ENCODE data around the gene KCTD21.

DNA sequence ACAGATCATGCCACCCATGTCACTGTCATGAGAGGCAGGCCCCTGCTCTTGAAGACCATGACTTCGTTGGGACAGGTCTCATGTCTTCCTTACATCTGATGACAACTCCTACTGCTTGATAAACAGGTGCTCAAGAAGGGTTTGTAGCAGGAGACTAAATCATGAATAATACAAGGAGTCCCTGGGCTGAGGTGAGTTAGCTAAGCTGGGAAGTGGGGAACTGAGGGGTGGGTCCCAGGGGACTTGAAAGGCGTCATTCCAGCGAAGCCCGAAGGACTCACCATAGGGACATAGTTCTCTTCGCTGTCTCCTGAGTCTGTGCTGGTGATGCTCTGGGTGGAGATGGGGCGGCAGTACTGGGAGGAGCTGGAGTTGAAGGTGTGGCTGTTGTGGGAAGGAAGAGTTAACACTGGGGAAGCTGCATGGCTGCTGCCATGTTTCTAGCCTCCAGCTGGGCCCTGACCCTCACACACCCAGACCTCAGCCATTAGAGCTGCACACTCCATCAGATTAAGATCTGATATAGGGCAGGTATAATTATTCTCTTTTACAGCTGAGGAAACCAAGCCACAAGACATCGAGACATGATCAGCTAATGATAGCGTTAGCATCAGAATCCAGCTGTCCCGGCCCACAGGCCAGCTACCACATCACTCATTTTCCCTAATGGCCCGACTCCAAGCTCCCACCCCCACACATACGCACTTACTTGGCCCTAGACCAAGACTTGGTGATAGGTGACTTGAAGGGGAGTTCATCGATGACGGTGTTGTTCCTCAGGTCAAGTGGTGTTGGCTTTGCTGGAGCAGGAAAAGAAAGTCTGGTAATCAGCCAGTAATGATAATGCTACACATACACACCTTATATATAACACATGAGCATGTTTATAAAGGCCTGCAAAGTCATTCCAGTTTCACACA lies 33.2 kb upstream of the KCTD21 start:
- TF ChIP-seq, protein P1, sequence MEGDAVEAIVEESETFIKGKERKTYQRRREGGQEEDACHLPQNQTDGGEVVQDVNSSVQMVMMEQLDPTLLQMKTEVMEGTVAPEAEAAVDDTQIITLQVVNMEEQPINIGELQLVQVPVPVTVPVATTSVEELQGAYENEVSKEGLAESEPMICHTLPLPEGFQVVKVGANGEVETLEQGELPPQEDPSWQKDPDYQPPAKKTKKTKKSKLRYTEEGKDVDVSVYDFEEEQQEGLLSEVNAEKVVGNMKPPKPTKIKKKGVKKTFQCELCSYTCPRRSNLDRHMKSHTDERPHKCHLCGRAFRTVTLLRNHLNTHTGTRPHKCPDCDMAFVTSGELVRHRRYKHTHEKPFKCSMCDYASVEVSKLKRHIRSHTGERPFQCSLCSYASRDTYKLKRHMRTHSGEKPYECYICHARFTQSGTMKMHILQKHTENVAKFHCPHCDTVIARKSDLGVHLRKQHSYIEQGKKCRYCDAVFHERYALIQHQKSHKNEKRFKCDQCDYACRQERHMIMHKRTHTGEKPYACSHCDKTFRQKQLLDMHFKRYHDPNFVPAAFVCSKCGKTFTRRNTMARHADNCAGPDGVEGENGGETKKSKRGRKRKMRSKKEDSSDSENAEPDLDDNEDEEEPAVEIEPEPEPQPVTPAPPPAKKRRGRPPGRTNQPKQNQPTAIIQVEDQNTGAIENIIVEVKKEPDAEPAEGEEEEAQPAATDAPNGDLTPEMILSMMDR (IDR thresholded peaks at IDR 0.05) = no peak
- TF ChIP-seq POLR2A (IDR thresholded peaks at IDR 0.05) (no peak), EP300 (IDR thresholded peaks at IDR 0.05) (no peak)

All from tibial nerve (tissue), 4 donors.